OCI-LY7 (cell line): ENCODE results near the gene HS3ST2.

Experiments used
- CTCF ChIP-seq: fragments of 200-600 bp; sonication (generic); conservative IDR thresholded peaks from 2 replicates; pipeline ENCODE4 v1.5.1; 2014; ENCODE audit warnings: mild to moderate bottlenecking, antibody characterized with exemption, low read length, moderate library complexity, mixed read lengths
- EZH2phosphoT487 ChIP-seq: fragments of 200-600 bp; sonication (generic); IDR thresholded peaks from 2 replicates; pipeline ENCODE4 v1.6.1; 2018; ENCODE audit warnings: low read depth, borderline replicate concordance, mild to moderate bottlenecking, mixed run types, antibody characterized with exemption, low read length, moderate library complexity, mixed read lengths

- TF ChIP-seq CTCF (no peak), EZH2phosphoT487 (no peak)
Observed at GRCh38 chr16:22849517-22849916, 35.6 kb downstream of the HS3ST2 start.
